Dendritic cell treated with granulocyte-macrophage colony-stimulating factor and Interleukin-4, amounts not matched to agents 40 ng/mL and 50 ng/mL, for 4 days (primary cell): ENCODE data around the gene TBC1D7.
A peak's percentile ranks its signal among the peaks of the same experiment; 100 is the strongest.

ENCODE experiments used
- H3K27ac Mint-ChIP-seq: one replicate; pipeline ENCODE4 v1.8.0; 2022; ENCODE audit warnings: mild to moderate bottlenecking, mixed read lengths
- H3K27me3 Mint-ChIP-seq: one replicate; pipeline ENCODE4 v1.8.0; 2022; ENCODE audit warnings: mild to moderate bottlenecking, mixed read lengths
- H3K36me3 Mint-ChIP-seq: one replicate; pipeline ENCODE4 v1.8.0; 2022; ENCODE audit warnings: low read depth, mixed read lengths
- H3K4me1 Mint-ChIP-seq: one replicate; pipeline ENCODE4 v1.8.0; 2022; ENCODE audit warnings: low read depth, mixed read lengths
- H3K4me3 Mint-ChIP-seq: one replicate; pipeline ENCODE4 v1.8.0; 2022; ENCODE audit warnings: mild to moderate bottlenecking, moderate library complexity, mixed read lengths
- H3K9me3 Mint-ChIP-seq: one replicate; pipeline ENCODE4 v1.8.0; 2022; ENCODE audit warnings: mixed read lengths
- intact Hi-C: fragments of 100-400 bp; cut with micrococcal nuclease; formaldehyde crosslinking; loops from one replicate; pipeline ENCODE4 v1.15.0; 2022

Gene TBC1D7

GRCh38 chr6:13259393-13259792 is 68.9 kb downstream of the TBC1D7 start:
- H3K4me3 Mint-ChIP-seq = no peak overlapping the region
- peaks cover 62% of the 10 kb centered on the region for H3K4me1 Mint-ChIP-seq
- intact Hi-C loops = loop anchor here (5.0 kb wide), 1 partner anchor 43 kb away; no protein-coding TSS in a partner anchor

GRCh38 chr6:13256266-13257001 is 71.9 kb downstream of the TBC1D7 start:
- Mint-ChIP-seq H3K36me3 (peaks cover 11% of the 10 kb centered on the region), H3K27me3 (peaks cover 12% of the 10 kb centered on the region), H3K4me3 (no peak overlapping the region), H3K4me1 (peaks cover 56% of the 10 kb centered on the region), H3K27ac (peak overlapping the region; percentile 39), H3K9me3 (no peaks in the 10 kb centered on the region)
- intact Hi-C loops = loop anchor here (5.0 kb wide), 1 partner anchor 46 kb away; no protein-coding TSS in a partner anchor

More at GRCh38 chr6:13259393-13259792, 68.9 kb downstream of the TBC1D7 start:
- H3K27ac Mint-ChIP-seq = no peak overlapping the region
- H3K36me3 Mint-ChIP-seq = peaks cover 11% of the 10 kb centered on the region
- peaks cover 15% of the 10 kb centered on the region for H3K27me3 Mint-ChIP-seq
- H3K9me3 Mint-ChIP-seq = no peaks in the 10 kb centered on the region
